Effector memory CD8-positive, alpha-beta T cell (primary cell): ENCODE results near the gene MAPK9.

ENCODE experiments used
- ATAC-seq: fragments of 150-1000 bp; cut with Tn5 transposase; replicated peaks from 2 replicates; pipeline ENCODE4 v1.10.0; 2021; ENCODE audit warnings: mild to moderate bottlenecking, moderate library complexity
- DNase-seq, 3 experiments: peaks; one replicate each; pipeline ENCODE4 v3.0.0; 2021
- H3K27ac Mint-ChIP-seq, 2 donors: one replicate each; pipeline ENCODE4 v1.8.0; 2022; ENCODE audit warnings: mild to moderate bottlenecking in 2 of 2, mixed read lengths in 2 of 2, moderate library complexity in 2 of 2
- H3K27me3 Mint-ChIP-seq, 2 donors: one replicate each; pipeline ENCODE4 v1.8.0; 2022; ENCODE audit warnings: mixed read lengths in 2 of 2
- H3K36me3 Mint-ChIP-seq: one replicate; pipeline ENCODE4 v1.8.0; 2022; ENCODE audit warnings: mild to moderate bottlenecking, moderate library complexity, mixed read lengths; ENCODE audit not compliant: insufficient read depth
- H3K4me1 Mint-ChIP-seq, 2 donors: one replicate each; pipeline ENCODE4 v1.8.0; 2022; ENCODE audit warnings: low read depth in 2 of 2, mixed read lengths in 2 of 2
- H3K4me3 Mint-ChIP-seq, 2 donors: one replicate each; pipeline ENCODE4 v1.8.0; 2022; ENCODE audit warnings: mild to moderate bottlenecking in 2 of 2, mixed read lengths in 2 of 2, moderate library complexity in 2 of 2
- H3K9me3 Mint-ChIP-seq, 2 donors: one replicate each; pipeline ENCODE4 v1.8.0; 2022; ENCODE audit warnings: mixed read lengths in 2 of 2
- total RNA-seq, 9 experiments: gene quantifications; one replicate each; lab custom pipeline; 2026; lab: John Stamatoyannopoulos, UW

MAPK9 gene
- total RNA-seq: 37.0 to 67.4 (median 51.6) reads per million in 9 experiments

- H3K27ac Mint-ChIP-seq: peak within 1 kb of the TSS; percentile 100
- ATAC-seq: peak; percentile 70
- H3K27me3 Mint-ChIP-seq: no peaks in the 10 kb centered on the region
- peaks cover 37 to 49% of the 10 kb centered on the region in 2 donors for H3K4me1 Mint-ChIP-seq
- H3K4me3 Mint-ChIP-seq: peak within 1 kb of the TSS; percentile 96 to 98
- H3K36me3 Mint-ChIP-seq: peaks cover 26% of the 10 kb centered on the region
- H3K9me3 Mint-ChIP-seq: no peaks in the 10 kb centered on the region
- DNase-seq: peak; percentile 82 to 87 (median 83)
Measured at GRCh38 chr5:180291943-180292831, at the start of gene MAPK9. Gene MAPK9 (minus strand): TSS chr5:180292083. CDS start chr5:180280561, 11,522 bp downstream.

- no peak overlapping the region for H3K4me3 Mint-ChIP-seq
- no peaks in the 10 kb centered on the region for H3K9me3 Mint-ChIP-seq
- no peak overlapping the region for H3K27ac Mint-ChIP-seq
- peaks cover 12 to 34% of the 10 kb centered on the region in 2 donors for H3K27me3 Mint-ChIP-seq
- H3K36me3 Mint-ChIP-seq: peaks cover 4% of the 10 kb centered on the region
- ATAC-seq (no peak), DNase-seq (no peak)
- H3K4me1 Mint-ChIP-seq: peaks cover 0 to 6% of the 10 kb centered on the region in 2 donors
Measured at GRCh38 chr5:180341595-180341994, 49.7 kb upstream of the MAPK9 start.

DNA sequence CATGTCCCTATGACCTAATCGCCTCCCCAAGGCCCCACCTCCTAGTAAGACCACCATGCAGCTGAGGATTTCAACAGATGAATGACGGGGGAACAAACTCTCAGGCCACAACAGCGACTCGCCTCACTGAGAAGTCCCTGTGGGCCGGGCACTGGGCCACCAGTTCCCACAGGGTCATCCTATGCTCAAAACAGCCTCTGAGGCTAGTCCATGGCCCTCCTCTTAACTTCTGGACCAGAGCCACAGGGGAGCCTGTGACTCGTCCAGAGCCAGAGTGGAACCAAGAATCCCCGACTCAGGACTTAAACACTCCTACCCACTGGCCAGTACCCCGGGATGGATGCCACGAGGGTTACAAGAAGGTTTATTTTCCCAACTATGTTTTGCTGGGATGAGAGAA is 49.0 kb upstream of the MAPK9 start:
- Mint-ChIP-seq H3K36me3 (peaks cover 4% of the 10 kb centered on the region), H3K27me3 (peaks cover 5 to 27% of the 10 kb centered on the region in 2 donors), H3K4me1 (peaks cover 0 to 6% of the 10 kb centered on the region in 2 donors), H3K4me3 (no peak overlapping the region), H3K9me3 (no peaks in the 10 kb centered on the region), H3K27ac (no peak overlapping the region)
- no peak for DNase-seq
- no peak for ATAC-seq

DNA sequence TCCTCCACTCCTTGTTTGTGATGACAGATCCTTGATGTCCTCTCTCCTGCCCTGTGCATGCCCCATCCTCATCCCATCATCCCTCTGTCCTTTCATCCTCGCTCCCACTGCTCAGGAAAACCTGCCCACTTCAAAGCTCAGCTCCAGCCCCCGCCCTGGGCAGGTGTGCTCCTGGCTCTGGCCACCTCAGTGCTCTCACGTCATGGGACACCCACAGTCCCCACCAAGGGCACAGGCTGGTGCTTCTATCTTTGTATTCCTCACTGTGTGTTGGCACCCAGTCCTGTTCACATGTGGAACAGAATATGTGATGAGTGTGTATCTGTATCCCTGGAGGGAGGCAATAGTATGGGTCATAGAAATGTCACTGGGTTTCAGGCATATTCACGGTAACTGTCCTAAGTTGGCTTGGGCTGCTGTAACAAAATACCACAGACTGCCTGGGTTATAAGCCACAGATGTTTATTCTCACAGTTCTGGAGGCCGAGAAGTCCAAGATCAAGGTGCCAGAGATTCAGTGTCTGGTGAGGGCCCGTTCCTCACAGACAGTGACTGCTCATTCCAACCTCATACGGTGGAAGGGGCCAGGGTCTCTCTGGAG is 47.8 kb upstream of the MAPK9 start:
- Mint-ChIP-seq H3K4me1 (peaks cover 0 to 6% of the 10 kb centered on the region in 2 donors), H3K36me3 (peaks cover 4% of the 10 kb centered on the region), H3K27ac (no peak overlapping the region), H3K4me3 (no peak overlapping the region), H3K27me3 (peaks cover 5 to 22% of the 10 kb centered on the region in 2 donors), H3K9me3 (no peaks in the 10 kb centered on the region)
- ATAC-seq (no peak), DNase-seq (no peak)

- DNase-seq (no peak), ATAC-seq (no peak)
- H3K27ac Mint-ChIP-seq: no peak overlapping the region
- H3K27me3 Mint-ChIP-seq: peaks cover 16 to 23% of the 10 kb centered on the region in 2 donors
- no peak overlapping the region for H3K4me3 Mint-ChIP-seq
- no peaks in the 10 kb centered on the region for H3K9me3 Mint-ChIP-seq
- peaks cover 0 to 3% of the 10 kb centered on the region in 2 donors for H3K4me1 Mint-ChIP-seq
- H3K36me3 Mint-ChIP-seq: peaks cover 4% of the 10 kb centered on the region
Measured at GRCh38 chr5:180338001-180338707, 46.3 kb upstream of the MAPK9 start.

GRCh38 chr5:180336234-180337020 is 44.5 kb upstream of the MAPK9 start:
- Mint-ChIP-seq H3K4me3 (no peak overlapping the region), H3K27ac (no peak overlapping the region), H3K4me1 (peaks cover 0 to 3% of the 10 kb centered on the region in 2 donors), H3K27me3 (peaks cover 18 to 30% of the 10 kb centered on the region in 2 donors), H3K36me3 (peaks cover 4% of the 10 kb centered on the region), H3K9me3 (no peaks in the 10 kb centered on the region)
- DNase-seq (no peak), ATAC-seq (no peak)

GRCh38 chr5:180335614-180336233 is 43.8 kb upstream of the MAPK9 start:
- Mint-ChIP-seq H3K27me3 (peaks cover 18 to 34% of the 10 kb centered on the region in 2 donors), H3K4me1 (peaks cover 0 to 3% of the 10 kb centered on the region in 2 donors), H3K4me3 (no peak overlapping the region), H3K27ac (no peak overlapping the region), H3K36me3 (peaks cover 4% of the 10 kb centered on the region), H3K9me3 (no peaks in the 10 kb centered on the region)
- DNase-seq: no peak
- no peak for ATAC-seq

GRCh38 chr5:180334751-180335613 is 43.1 kb upstream of the MAPK9 start:
- H3K4me1 Mint-ChIP-seq: peaks cover 4 to 7% of the 10 kb centered on the region in 2 donors
- no peak for DNase-seq
- H3K27me3 Mint-ChIP-seq: peaks cover 18 to 34% of the 10 kb centered on the region in 2 donors
- no peak overlapping the region for H3K27ac Mint-ChIP-seq
- no peak overlapping the region for H3K4me3 Mint-ChIP-seq
- no peaks in the 10 kb centered on the region for H3K9me3 Mint-ChIP-seq
- H3K36me3 Mint-ChIP-seq: peaks cover 8% of the 10 kb centered on the region
- no peak for ATAC-seq

DNA sequence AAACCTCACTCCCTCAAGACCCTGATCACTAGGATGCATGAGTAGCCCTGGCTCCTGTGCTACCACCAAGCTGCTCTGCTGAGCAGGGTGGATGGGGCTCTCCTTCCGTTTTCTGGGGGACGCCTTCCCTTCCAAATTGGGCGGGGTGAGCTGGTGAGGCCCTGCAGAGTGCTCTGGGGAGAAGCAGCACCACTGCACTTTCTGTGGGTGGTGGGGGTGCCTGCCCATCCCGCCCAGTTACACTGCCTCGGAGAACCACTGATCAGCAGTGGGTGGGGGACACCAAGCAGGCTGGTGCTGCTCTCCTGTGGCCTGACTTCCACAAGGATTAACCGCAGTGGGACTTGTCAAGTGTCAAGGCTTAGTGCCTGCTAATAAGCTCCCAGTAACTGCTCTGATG is 42.3 kb upstream of the MAPK9 start:
- no peak for DNase-seq
- Mint-ChIP-seq H3K4me3 (no peak overlapping the region), H3K27me3 (peaks cover 13 to 26% of the 10 kb centered on the region in 2 donors)

GRCh38 chr5:180333661-180334060 is 41.8 kb upstream of the MAPK9 start:
- Mint-ChIP-seq H3K9me3 (no peaks in the 10 kb centered on the region), H3K4me1 (peaks cover 4% of the 10 kb centered on the region in 2 donors), H3K27ac (peak overlapping the region in 1 of 2 donors; percentile 28), H3K27me3 (peaks cover 13 to 24% of the 10 kb centered on the region in 2 donors), H3K36me3 (peaks cover 8% of the 10 kb centered on the region), H3K4me3 (no peak overlapping the region)
- ATAC-seq (no peak), DNase-seq (no peak)

More for the DNA sequence above, 42.3 kb upstream of the MAPK9 start:
- Mint-ChIP-seq H3K4me1 (peaks cover 4% of the 10 kb centered on the region in 2 donors), H3K36me3 (peaks cover 8% of the 10 kb centered on the region), H3K9me3 (no peaks in the 10 kb centered on the region), H3K27ac (no peak overlapping the region)
- ATAC-seq: no peak

- DNase-seq (no peak), ATAC-seq (no peak)
- peaks cover 4% of the 10 kb centered on the region in 2 donors for H3K4me1 Mint-ChIP-seq
- no peaks in the 10 kb centered on the region for H3K9me3 Mint-ChIP-seq
- peaks cover 4% of the 10 kb centered on the region for H3K36me3 Mint-ChIP-seq
- peaks cover 13 to 24% of the 10 kb centered on the region in 2 donors for H3K27me3 Mint-ChIP-seq
- H3K27ac Mint-ChIP-seq: no peak overlapping the region
- no peak overlapping the region for H3K4me3 Mint-ChIP-seq
Measured at GRCh38 chr5:180332861-180333260, 41.0 kb upstream of the MAPK9 start.
